SW 1271 (cell line): ENCODE measurements around the gene CLEC4G.
"Not testable (repeated sequence)": the region's sequence is repeated elsewhere in the genome, so short reads cannot be mapped to it uniquely, and the experiment has no call there.

Experiments used
- DNase-seq, 2 experiments: peaks; one replicate each; lab custom pipeline; 2025; lab: John Stamatoyannopoulos, UW

Gene CLEC4G

DNA sequence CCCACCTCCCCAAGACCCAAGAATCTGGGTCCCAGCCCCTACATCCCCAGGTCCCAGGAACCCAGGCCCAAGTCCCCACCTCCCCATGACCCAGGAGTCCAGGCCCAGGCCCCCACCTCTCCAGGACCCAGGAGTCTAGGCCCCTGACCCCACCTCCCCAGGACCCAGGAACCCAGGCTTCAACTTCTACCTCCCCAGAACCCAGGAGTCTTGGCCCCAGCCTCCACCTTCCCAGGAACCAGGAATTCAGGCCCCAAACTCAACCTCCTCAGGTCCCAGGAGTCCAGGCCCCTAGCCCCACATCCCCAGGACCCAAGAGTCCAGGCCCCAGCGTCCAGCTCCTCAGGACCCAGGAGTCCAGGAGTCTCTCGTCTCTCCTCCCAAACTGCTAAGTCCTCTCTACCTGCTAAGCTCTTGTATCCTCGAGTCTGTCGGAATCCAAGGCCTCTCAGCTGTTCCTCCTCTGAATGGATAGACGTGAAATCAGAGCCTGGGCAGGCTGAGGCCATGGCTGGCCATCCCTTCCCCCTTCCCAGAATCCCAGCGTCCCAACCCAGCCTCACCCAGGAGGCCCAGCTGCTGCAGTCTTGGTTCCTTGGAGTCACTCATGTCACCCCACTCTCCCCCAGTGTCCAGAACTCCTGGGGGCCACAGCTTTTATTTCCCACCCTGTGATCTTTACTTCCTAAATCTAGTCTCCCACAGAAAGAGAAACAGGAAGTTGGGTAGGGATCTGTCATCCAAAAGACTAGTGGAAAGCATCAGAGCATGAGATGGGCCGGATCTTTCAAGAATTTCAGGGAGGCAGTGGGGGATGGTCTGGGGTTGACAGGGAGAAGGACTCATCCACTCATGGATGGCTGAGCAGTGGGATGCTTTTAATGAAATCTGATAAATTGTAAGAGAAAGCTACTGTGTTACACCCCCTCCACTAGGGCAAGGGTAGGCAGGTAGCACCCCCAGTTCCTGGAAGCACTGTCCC, 15.3 kb upstream of the CLEC4G start, which contains the start of gene CD209:
Gene CD209 (minus strand): TSS at position 632 of the 982 bp plus-strand sequence. CDS start 23 bp downstream, at position 609.
- DNase-seq: no peak

DNA sequence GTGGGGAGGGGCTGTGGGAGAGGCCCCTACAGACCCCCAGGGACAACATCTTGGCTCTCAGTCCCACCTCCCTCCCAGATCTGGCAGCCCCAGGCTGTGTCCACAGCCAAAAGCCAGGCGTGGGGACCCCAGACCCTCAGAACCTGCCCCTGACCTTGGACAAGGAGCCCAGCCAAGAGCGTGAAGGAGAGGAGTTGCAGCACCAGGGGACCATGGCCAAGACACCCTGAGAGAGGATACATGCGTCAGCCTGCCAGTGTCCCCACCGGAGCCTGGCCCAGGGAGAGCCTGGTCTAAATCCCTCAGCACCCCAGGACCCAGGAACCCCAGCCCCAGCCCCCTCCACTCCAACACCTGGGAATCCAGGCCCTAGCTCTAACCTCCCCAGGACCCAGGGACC, 14.4 kb upstream of the CLEC4G start:
- DNase-seq: not testable (repeated sequence)

GRCh38 chr19:7744871-7745650, 13.2 kb upstream of the CLEC4G start:
- no peak for DNase-seq

DNA sequence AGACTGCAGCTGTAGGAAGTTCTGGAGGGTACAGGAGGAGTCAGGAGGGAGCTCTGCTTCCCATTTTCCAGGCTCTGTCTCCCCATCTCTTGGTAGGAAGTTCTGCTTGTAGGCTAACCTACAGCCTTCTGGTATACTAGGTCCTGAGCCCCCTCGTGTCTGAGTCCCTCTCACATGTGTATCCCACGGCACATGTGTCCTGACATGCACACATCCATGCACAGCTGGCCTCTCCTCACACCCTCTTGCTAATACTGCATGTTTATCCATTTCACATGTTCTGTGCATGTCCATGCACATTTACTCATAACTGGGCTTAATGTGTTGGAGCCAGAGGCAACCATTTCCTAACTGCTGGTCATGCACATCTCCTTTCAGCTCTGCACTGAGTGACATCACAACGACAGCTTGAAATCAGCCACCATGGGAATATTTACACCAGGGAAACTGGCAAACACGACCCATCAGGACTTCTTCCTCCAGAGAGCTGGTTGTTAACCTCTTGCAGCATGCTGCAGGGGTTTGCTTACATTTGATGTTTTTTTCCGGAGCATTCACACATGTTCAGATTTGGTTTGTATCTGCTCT, 12.4 kb upstream of the CLEC4G start:
- no peak for DNase-seq

GRCh38 chr19:7743425-7743841, 11.5 kb upstream of the CLEC4G start:
- DNase-seq: no peak

GRCh38 chr19:7742991-7743390, 11.1 kb upstream of the CLEC4G start:
- DNase-seq: no peak

GRCh38 chr19:7742575-7742974, 10.7 kb upstream of the CLEC4G start:
- DNase-seq: no peak

- no peak for DNase-seq
These were observed 8.8 kb upstream of the CLEC4G start for GRCh38 chr19:7740682-7741054.

DNA sequence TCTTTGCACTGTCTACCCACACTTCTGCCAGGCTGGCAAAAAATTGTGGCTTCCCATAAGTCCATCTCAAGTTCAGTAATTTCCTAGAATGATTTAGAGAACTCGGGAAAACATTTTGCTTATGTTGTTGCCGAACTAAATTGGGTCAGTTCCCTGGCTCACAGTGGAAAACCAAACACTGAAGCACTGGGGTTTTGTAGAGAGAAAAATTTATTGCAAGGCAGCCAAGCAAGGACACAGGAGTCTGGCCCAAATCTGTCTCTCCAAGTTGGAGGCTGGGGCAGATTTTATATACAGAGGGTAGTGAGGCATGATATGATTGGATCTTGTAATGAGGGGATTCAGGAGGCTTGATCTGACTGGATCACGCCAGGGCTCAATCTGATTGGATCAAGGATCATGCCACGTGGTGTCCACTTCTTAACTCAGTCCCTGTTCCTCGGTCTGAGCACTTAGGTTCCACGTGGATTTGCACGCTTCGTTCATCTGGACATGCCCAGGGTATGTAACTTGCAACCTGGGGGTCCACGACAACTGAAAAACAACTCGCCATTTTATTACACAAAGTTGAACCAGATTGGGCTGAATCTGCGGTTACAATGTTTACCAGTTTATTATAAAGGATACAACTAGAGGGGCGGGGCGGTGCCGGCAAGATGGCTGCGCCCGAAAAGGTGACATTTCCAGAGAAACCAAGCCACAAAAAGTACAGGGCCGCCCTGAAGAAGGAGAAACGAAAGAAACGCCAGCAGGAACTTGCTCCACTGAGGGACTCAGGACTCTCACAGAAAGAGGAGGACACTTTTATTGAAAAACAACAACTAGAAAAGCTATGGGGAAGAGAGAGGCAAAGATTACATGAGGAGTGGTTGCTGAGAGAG, 8.1 kb upstream of the CLEC4G start:
- no peak for DNase-seq

DNA sequence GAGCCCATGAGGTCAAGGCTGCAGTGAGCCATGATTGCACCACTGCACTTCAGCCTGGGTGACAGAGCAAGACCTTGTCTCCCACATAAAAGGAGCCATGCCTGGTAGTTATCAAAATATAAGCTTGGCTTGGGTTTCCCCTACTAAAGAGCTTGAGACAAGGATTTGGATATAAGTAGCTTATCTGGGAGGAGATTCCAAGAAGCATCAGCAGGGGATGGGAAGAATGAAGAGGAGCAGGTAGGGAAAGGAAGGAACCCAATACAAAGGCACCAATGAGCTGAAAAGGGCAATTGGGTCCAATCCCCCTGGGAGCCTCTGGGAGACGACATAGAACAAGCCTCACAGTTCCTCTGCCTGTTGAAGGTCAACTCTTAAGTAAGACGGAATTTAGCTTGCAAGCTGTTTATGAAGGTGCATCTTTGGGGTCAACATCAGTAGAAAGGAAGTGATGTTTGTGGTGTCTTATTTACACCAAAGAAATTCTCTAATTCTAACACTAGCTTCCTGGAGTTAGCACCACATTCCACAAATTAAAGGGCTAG, 7.4 kb upstream of the CLEC4G start:
- DNase-seq: no peak

DNA sequence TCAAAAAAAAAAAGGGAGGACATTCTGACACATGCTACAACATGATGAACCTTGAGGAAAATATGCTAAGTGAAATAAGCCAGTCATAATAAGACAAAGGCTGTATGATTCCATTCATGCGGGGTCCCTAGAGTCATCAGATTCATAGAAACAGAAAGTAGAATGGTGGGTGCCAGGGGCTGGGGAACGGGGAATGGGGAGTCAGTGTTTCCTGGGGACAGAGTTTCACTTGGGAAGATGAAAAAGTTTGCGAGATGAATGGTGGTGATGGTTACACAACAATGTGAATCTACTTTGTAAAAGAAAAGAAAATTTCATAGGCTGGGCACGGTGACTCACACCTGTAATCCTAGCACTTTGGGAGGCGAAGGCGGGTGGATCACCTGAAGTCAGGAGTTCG, 6.1 kb upstream of the CLEC4G start:
- no peak for DNase-seq

DNA sequence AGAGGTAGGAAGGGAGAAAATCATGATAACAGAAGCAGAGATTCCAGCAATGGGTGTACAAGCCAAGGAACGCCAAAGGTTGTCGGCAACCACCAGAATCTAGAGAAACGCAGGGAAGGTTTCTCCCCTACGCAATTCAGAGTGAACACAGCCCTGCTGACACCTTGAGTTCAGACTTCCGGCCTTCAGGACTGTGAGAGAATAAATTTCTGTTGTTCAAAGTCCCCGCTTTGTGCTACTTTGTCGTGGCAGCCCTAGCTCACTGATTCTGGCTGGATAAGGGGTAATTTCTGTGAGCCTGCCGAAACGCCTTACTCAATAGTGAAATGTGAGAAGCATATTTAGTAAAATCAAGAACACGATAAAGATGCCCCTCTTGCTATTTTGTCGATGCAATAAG, 5.3 kb upstream of the CLEC4G start:
- no peak for DNase-seq

DNA sequence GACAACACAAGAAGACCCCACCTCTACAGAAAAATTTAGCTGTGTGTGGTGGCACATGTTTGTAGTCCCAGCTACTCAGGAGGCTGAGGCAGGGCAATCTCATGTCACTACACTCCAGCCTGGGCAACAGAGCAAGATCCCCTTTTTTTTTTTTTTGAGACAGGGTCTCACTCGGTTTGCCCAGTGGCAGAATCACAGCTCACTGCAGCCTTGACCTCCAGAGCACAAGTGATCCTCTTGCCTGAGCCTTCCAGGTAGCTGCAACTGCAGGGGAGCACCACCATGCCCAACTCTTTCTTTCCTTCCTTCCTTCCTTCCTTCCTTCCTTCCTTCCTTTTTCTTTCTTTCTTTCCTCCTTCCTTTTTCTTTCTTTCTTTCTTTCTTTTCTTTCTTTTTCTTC, 4.2 kb upstream of the CLEC4G start:
- DNase-seq: no peak

GRCh38 chr19:7734220-7735203, 2.6 kb upstream of the CLEC4G start:
- no peak for DNase-seq

- DNase-seq: no peak
These were observed 1.5 kb upstream of the CLEC4G start for GRCh38 chr19:7733376-7733775.

GRCh38 chr19:7731615-7732014, 295 bp downstream of the CLEC4G start:
- DNase-seq: no peak

DNA sequence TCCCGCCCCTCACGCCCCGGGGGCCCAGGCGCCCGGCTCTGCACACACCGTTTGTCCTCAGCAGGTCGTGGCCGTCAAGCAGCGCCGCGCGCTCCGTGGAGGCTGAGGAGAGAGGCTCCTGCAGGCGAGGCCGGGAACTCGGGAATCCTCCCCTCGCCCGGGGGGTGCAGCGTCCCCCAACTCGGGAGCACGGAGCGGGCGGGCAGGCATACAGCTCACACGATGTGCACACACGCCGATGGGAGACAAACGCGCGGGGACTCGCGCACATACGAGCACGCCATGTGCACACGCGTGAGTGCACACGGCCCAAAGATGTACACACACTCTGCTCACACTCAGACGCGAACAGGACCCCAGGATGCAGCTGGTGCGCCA, 703 bp downstream of the CLEC4G start:
- no peak for DNase-seq

DNA sequence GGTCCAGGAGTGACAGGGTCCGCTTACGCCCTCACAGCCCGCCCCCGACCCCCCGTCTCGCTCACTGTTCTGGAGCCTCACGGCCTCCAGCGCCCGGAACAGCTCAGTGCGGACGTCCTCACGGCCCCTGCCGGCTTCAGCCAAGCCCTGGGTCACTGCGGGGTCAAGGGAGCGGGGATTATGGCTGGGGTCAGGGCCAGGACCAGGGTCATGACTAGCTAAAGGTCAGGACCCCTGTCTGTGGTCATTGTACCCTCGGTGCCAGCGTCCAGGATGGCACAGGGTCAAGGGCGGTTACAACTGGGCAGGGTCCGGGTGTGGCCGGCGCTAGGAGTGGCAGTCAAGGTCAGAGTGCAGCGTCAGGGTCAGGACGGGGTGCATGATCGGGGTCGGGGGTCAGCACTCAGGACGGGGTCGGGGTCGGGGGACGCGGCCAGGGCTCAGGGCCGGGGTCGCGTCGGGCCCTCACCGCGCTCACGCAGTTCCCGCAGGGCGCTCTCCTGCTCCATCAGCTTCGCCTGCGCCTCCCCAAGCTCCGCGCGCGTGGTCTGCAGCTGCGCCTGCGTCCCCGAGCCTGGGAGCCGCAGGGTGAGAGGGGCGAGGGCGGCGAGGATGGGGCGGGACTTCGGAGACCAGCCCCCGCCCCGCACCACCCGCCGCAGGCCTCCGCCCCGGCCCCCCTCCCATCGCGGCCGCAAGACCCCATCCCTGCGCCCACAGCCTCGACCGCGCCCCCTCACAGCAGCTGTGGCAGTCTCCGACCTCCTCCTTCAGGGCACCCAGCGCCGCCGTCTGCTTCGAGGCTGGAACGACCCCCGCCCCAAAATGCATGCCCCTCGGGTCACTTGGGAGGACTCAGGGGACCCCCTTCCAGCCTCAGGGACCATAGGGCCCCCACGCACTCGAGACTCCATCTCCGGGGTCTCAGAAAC, 1.4 kb downstream of the CLEC4G start:
- DNase-seq: no peak

DNA sequence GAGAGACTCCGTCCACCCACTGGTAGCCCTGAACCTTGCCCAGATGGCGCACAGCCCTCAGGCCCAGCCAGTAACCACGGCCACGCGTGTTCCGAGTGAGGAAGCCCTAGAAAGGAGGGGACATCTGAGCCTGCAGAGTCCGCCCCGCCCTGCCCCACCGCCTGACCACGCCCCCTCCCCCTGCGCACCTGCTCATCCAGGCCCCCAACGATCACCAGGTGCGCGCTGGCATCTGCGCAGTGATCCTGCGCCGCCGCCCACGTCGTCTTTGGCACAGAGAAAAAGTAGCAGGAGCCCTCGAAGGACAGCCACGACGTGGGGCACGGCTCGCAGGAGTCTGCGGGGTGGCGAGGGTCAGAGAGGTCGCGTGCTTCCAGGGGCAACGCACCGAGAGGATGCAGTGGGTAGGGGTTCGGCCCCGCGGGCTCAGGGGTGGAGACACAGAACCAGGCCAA, 2.1 kb downstream of the CLEC4G start:
- no peak for DNase-seq
